Heart right ventricle (tissue), 16 donors: Measurements from ENCODE around the gene ZNF710. TPM values are rescaled to one million over a fixed set of nuclear protein-coding genes. Genes with fewer than 3 reads are reported as not detected.

Experiments
- ATAC-seq, 8 donors: fragments of 200-7000 bp; cut with Tn5 transposase; one replicate each; pipeline ENCODE4 v1.9.1; 2020; ENCODE audit warnings: mild to moderate bottlenecking in 8 of 8, moderate library complexity in 8 of 8, moderate number of reproducible peaks in 1 of 8
- DNase-seq, 2 donors: peaks; one replicate each; pipeline ENCODE4 v3.0.0-alpha.2; 2020
- H3K27ac ChIP-seq, 10 donors: fragments of 200-600 bp; sonication (generic) in 2 of 10; one replicate each; pipeline versions ENCODE4 v1.5.0 to v1.8.0; 2020 to 2022; ENCODE audit warnings: mild to moderate bottlenecking in 3 of 10
- H3K27me3 ChIP-seq, 7 donors: fragments of 200-600 bp; one replicate each; pipeline ENCODE4 v1.8.0; 2021 to 2022; ENCODE audit warnings: mild to moderate bottlenecking in 2 of 7
- H3K36me3 ChIP-seq, 9 donors: fragments of 200-600 bp; sonication (generic) in 1 of 9; one replicate each; pipeline versions ENCODE4 v1.5.0 to v1.8.0; 2020 to 2022; ENCODE audit warnings: mild to moderate bottlenecking in 2 of 9
- H3K4me1 ChIP-seq, 9 donors: fragments of 200-600 bp; sonication (generic) in 1 of 9; one replicate each; pipeline versions ENCODE4 v1.5.0 to v1.8.0; 2020 to 2022; ENCODE audit warnings: mild to moderate bottlenecking in 4 of 9
- H3K4me3 ChIP-seq, 10 donors: fragments of 200-600 bp; sonication (generic) in 2 of 10; one replicate each; pipeline versions ENCODE4 v1.5.0 to v1.8.0; 2020 to 2022; ENCODE audit warnings: mild to moderate bottlenecking in 7 of 10, moderate library complexity in 2 of 10
- H3K9me3 ChIP-seq, 11 donors: fragments of 200-600 bp in 10 of 11; sonication (generic) in 2 of 11; one replicate each; pipeline versions ENCODE4 v1.5.0 to v1.8.0; 2013 to 2022; ENCODE audit warnings: mild to moderate bottlenecking in 2 of 11, control low read depth in 1 of 11, moderate library complexity in 1 of 11
- WGBS, 2 donors: extraction: QIAGEN DNeasy Blood & Tissue Kit; methylation state at CpG; one replicate each; pipeline ENCODE4 v1.1.7; 2013; ENCODE audit warnings: inconsistent platforms in 1 of 2; 5-methylcytosine and 5-hydroxymethylcytosine counted together
- intact Hi-C, 10 donors: fragments of 100-400 bp; cut with DNase I; formaldehyde crosslinking; loops; one replicate each; pipeline versions ENCODE4 v1.11.1 to v1.14.2; 2022
- polyA plus RNA-seq, 2 donors: library from polyadenylated mRNA; stranded (reverse); fragments of 200-250 nt; gene quantifications; one replicate each; pipeline ENCODE4 v1.2.3, GENCODE V29; 2013
- total RNA-seq, 10 donors: library from RNA; stranded (reverse); fragmentation: NEBNext Ultra II Directional in 3 of 10; extraction: Animal tissue kit (Norgen Biotek cat#: 25700) in 3 of 10; gene quantifications; one replicate each; pipeline versions ENCODE4 v1.2.1 to v1.2.4, GENCODE V29; 2021 to 2023
- TF ChIP-seq, protein P1 (sequence below), 9 donors: fragments of 200-600 bp; sonication (generic) in 2 of 9; IDR thresholded peaks; one replicate each; pipeline versions ENCODE4 v1.5.0 to v1.8.0; 2021 to 2022; ENCODE audit warnings: antibody characterized with exemption in 9 of 9, mild to moderate bottlenecking in 5 of 9, moderate library complexity in 1 of 9
- donor health status: Arrhythmogenic right ventricular cardiomyopathy.
- donor health status: ischemic (EF 13 %, LVEDD 7.1; RV severe dilation, severe dysfunction).
- donor health status: healthy with polysubstance abuse.
- donor health status: DM: no; HTN: yes; CAD: no.
- donor health status: DM: no; HTN: no; CAD: no.
- donor health status: ischemic (EF 25% LVEDD 6.9; RV normal size, moderate dysfunction).
- donor health status: ischemic (EF 25% LVEDD 5.7; RV mildly dilated, moderate dysfunction).
- donor health status: healthy.
- donor health status: DM: yes; HTN: yes; CAD: no.
- donor health status: Ischemic cardiomyopathy.
- donor health status: ischemic (EF 35%, LVEDD 5.7; RV mildly dilated, moderate dysfunction).
- donor health status: nonischemic (EF 11% LVEDD 7.7; RV severe dilation, severe dysfunction).
- donor health status: DM: yes; HTN: yes; CAD: no.
- donor health status: PGD.
- donor health status: ischemic (EF 29% LVEDD 5.4; RV normal size, mild dysfunction).
- donor health status: nonischemic (EF 23%, LVEDD 6.1; RV moderate dilation, normal function).

Gene ZNF710
- total and polyA plus RNA-seq, 12 donors, result 2.8 to 19.8 (median 3.9) TPM

DNA sequence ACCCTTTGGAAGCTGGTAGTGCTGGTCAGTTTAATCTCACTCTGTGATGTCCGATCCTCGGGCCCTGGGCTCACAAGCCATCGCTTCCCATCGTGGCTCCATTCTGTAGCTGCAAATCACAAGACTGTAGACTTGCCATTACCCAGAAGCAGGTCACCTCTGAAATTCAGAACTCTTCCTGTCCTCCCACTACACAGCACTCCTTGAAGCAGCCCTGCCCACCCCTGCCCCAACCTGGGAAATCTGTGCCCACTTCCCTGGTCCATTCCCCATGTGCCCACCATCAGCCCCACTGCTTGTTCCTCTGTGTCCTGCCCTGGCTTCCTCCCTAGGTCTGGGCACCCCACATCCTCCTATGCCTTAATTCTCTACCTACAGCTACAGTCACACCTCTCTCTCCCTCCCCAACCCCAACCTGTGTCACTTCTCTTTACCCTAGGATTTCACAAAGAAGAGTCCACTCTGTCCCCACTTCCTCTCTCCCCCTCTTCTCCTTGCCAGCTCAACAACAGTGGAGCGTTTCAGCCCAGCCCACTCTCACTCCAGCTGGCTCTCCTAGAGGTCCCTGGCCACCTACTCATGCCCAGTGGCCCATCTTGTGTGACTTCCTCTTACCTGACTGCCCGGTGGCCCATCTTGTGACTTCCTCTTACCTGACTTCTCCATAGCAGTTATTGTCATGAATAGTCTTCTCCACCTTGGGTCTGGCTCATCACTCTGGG, 8.3 kb downstream of the ZNF710 start:
- H3K36me3 ChIP-seq, result peaks cover 0 to 13% (median 0%) of the 10 kb centered on the region in 9 donors
- no peaks in the 10 kb centered on the region for H3K27me3 ChIP-seq
- intact Hi-C loops, result loop anchor here in 2 of 10 donors (10.0 kb wide), 2 partner anchors 55 to 95 kb away; partner anchors contain the start of gene ARPIN (in 1 of the 2)
- peaks cover 0 to 24% (median 10%) of the 10 kb centered on the region in 11 donors for H3K9me3 ChIP-seq
- TF ChIP-seq, protein P1, sequence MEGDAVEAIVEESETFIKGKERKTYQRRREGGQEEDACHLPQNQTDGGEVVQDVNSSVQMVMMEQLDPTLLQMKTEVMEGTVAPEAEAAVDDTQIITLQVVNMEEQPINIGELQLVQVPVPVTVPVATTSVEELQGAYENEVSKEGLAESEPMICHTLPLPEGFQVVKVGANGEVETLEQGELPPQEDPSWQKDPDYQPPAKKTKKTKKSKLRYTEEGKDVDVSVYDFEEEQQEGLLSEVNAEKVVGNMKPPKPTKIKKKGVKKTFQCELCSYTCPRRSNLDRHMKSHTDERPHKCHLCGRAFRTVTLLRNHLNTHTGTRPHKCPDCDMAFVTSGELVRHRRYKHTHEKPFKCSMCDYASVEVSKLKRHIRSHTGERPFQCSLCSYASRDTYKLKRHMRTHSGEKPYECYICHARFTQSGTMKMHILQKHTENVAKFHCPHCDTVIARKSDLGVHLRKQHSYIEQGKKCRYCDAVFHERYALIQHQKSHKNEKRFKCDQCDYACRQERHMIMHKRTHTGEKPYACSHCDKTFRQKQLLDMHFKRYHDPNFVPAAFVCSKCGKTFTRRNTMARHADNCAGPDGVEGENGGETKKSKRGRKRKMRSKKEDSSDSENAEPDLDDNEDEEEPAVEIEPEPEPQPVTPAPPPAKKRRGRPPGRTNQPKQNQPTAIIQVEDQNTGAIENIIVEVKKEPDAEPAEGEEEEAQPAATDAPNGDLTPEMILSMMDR (IDR thresholded peaks at IDR 0.05), result no peak
- WGBS, 2 donors, result 88 to 99% methylated on average over 6 of the region's 6 CpGs
- H3K27ac ChIP-seq, result peak overlapping the region in 1 of 10 donors; percentile 65
- ATAC-seq, result peak in 1 of 8 donors; percentile 21
- H3K4me3 ChIP-seq, result no peak overlapping the region
- DNase-seq, result no peak
- peaks cover 0 to 78% (median 25%) of the 10 kb centered on the region in 9 donors for H3K4me1 ChIP-seq

DNA sequence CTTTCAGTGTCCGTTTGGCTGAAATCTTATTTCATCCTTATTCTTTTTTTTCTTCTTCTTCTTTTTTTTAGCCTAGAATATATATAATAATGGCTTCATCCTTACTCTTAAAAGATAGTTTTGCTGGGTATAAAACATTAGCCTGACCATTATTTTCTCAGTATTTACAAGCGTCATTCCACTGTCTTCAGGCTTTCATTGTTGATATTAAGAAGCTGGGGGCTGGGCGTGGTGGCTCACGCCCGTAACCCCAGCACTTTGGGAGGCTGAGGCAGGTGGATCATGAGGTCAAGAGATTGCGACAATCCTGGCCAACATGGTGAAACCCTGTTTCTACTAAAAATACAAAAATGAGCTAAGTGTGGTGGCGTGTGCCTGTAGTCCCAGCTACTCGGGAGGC, 10.6 kb downstream of the ZNF710 start:
- DNase-seq (no peak), ATAC-seq (no peak)
- WGBS, 2 donors, result 98 to 99% methylated on average over 8 of the region's 8 CpGs
- TF ChIP-seq, protein P1 (IDR thresholded peaks at IDR 0.05), result no peak
- H3K36me3 ChIP-seq, result peaks cover 0 to 13% (median 0%) of the 10 kb centered on the region in 9 donors
- intact Hi-C loops, result no loop called here
- H3K4me1 ChIP-seq, result peaks cover 0 to 72% (median 4%) of the 10 kb centered on the region in 9 donors
- H3K27me3 ChIP-seq, result no peaks in the 10 kb centered on the region
- no peak overlapping the region for H3K4me3 ChIP-seq
- no peak overlapping the region for H3K27ac ChIP-seq
- H3K9me3 ChIP-seq, result peaks cover 0 to 24% (median 10%) of the 10 kb centered on the region in 11 donors

DNA sequence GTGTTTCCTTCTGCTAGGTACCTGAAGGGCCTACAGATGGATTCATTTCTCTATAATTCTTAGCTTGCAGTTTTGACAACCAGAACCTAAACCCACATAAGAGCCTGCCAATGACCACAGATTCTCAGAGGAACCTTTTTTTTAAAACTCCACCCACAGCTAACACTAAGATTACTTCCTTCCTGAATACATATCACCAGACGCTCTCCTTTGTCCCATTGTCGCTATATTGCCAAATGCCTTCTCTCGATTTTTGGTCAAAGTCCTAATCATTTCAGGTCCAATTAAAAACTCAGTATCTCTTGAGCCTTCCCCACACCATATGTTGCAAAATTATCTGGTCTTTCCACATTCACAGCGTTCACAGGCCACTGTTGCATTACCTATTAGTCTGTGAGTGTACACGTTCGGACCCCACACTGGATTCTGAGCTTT, 12.4 kb downstream of the ZNF710 start:
- H3K27ac ChIP-seq, result peak overlapping the region in 1 of 10 donors; percentile 71
- ATAC-seq (peak in 3 of 8 donors; percentile 33 to 76 (median 52)), DNase-seq (no peak)
- H3K4me3 ChIP-seq, result peak overlapping the region in 1 of 10 donors; percentile 16
- intact Hi-C loops, result no loop called here
- H3K9me3 ChIP-seq, result peaks cover 0 to 24% (median 10%) of the 10 kb centered on the region in 11 donors
- WGBS, 2 donors, result 70 to 76% methylated on average over 6 of the region's 6 CpGs
- H3K27me3 ChIP-seq, result no peaks in the 10 kb centered on the region
- TF ChIP-seq, protein P1 (IDR thresholded peaks at IDR 0.05), result no peak
- peaks cover 0 to 66% (median 4%) of the 10 kb centered on the region in 9 donors for H3K4me1 ChIP-seq
- H3K36me3 ChIP-seq, result peaks cover 0 to 13% (median 0%) of the 10 kb centered on the region in 9 donors

DNA sequence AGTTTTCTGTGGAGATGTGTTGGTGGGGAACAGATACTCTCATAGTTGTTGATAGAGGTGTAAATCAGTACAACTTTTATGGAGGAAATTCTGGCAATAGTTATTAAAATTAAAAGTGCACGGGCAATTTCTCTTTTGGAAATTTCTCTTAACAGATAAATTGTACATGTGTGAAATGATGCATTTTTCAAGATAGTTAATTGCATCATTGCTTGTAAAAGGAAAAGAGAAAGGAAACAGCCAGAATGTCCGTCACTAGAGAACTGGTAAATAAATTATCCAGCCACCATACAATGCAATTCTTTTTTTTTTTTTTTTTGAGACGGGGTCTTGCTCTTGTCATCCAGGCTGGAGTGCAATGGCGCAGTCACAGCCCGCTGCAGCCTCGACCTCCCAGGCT, 14.2 kb downstream of the ZNF710 start:
- 78 to 79% methylated on average over 6 of the region's 6 CpGs for WGBS, 2 donors
- H3K36me3 ChIP-seq, result peaks cover 0 to 9% (median 0%) of the 10 kb centered on the region in 9 donors
- intact Hi-C loops, result no loop called here
- no peak overlapping the region for H3K27ac ChIP-seq
- H3K4me1 ChIP-seq, result peaks cover 0 to 66% (median 14%) of the 10 kb centered on the region in 9 donors
- no peak for ATAC-seq
- H3K27me3 ChIP-seq, result no peaks in the 10 kb centered on the region
- no peak for DNase-seq
- TF ChIP-seq, protein P1 (IDR thresholded peaks at IDR 0.05), result no peak
- peaks cover 0 to 24% (median 10%) of the 10 kb centered on the region in 11 donors for H3K9me3 ChIP-seq
- H3K4me3 ChIP-seq, result no peak overlapping the region
